ENCODE measurements around the gene MEN1. TPM values are rescaled to one million over a fixed set of nuclear protein-coding genes. Genes with fewer than 3 reads are reported as not detected.
A peak's percentile ranks its signal among the peaks of the same experiment; 100 is the strongest.

MEN1 gene
- total RNA-seq, 2 experiments from 2014 or later, result 44.4 to 72.4 TPM

DNA sequence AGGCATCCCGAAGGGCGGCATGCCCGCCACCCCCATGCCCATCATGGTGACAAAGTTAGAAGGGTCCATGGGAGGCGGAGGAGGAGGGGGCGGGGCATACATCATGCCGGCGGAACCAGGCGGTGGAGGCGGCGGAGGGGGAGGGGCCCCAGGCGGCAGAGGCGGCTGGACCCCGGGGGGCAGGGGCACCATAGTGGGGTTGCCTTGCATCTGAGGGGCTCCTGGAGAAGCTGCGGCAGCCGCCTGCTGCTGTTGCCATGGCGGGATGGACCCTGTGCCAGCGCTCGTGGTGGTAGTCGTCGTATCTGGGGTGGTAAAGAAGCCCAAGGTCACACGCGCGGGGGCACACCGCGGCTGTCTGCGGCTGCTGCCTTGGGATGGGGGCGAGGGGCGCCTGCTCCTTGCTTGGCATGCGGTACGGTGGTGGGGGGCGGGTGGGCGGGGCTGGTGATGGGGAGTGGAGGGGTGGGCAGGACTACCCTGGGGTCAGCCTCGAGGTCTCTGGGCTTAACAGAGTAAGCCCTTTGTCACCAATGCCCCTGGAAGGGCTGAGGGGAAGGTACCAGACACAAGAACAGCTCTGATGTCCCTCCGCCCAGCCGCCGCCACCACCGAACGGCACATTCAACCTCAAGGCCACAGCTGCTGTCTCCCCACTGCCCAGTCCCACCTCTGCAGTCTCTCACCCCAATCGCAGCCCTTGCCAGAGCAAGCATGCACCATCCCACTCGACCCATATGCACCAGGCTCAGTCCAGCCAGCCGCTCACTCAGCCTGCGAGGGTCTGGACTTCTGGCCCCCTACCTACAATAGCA lies 44.3 kb downstream of the MEN1 start:
- Histone ChIP-seq H3K27ac (ENCODE audit: low read depth, low read length, poor library complexity, severe bottlenecking) (no peak overlapping the region), H4K20me1 (ENCODE audit: insufficient read depth, low read length) (peaks cover 39% of the 10 kb centered on the region), H2AFZ (ENCODE audit: low read length) (no peak overlapping the region), H3K36me3 (ENCODE audit: insufficient read depth, low read length) (peaks cover 92% of the 10 kb centered on the region), H3K4me1 (ENCODE audit: insufficient read depth, low read length, poor library complexity, severe bottlenecking) (peaks cover 42% of the 10 kb centered on the region), H3K4me3 (ENCODE audit: low read depth, low read length, poor library complexity, severe bottlenecking) (no peak overlapping the region), H3K9me2 (ENCODE audit: insufficient read depth, low read length) (no peaks in the 10 kb centered on the region), H3K79me2 (ENCODE audit: insufficient read depth, low read depth, low read length) (peaks cover 40% of the 10 kb centered on the region), H3K9me3 (ENCODE audit: low read length) (no peaks in the 10 kb centered on the region), H3K4me2 (ENCODE audit: low read length) (no peak overlapping the region)
- BruUV-seq (replicated peaks), result no TSS peak
- intact Hi-C loops (cut with micrococcal nuclease; ENCODE audit: unreplicated experiment), result no loop called here
- ChIA-PET CTCF (ENCODE audit: unreplicated experiment) (no interaction called here), POLR2A (no interaction called here)
- TF ChIP-seq, protein P1, sequence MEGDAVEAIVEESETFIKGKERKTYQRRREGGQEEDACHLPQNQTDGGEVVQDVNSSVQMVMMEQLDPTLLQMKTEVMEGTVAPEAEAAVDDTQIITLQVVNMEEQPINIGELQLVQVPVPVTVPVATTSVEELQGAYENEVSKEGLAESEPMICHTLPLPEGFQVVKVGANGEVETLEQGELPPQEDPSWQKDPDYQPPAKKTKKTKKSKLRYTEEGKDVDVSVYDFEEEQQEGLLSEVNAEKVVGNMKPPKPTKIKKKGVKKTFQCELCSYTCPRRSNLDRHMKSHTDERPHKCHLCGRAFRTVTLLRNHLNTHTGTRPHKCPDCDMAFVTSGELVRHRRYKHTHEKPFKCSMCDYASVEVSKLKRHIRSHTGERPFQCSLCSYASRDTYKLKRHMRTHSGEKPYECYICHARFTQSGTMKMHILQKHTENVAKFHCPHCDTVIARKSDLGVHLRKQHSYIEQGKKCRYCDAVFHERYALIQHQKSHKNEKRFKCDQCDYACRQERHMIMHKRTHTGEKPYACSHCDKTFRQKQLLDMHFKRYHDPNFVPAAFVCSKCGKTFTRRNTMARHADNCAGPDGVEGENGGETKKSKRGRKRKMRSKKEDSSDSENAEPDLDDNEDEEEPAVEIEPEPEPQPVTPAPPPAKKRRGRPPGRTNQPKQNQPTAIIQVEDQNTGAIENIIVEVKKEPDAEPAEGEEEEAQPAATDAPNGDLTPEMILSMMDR (conservative IDR thresholded peaks at IDR 0.05; ENCODE audit: low read length), result no peak
- DNase-seq (ENCODE audit: low spot score), result no peak

DNA sequence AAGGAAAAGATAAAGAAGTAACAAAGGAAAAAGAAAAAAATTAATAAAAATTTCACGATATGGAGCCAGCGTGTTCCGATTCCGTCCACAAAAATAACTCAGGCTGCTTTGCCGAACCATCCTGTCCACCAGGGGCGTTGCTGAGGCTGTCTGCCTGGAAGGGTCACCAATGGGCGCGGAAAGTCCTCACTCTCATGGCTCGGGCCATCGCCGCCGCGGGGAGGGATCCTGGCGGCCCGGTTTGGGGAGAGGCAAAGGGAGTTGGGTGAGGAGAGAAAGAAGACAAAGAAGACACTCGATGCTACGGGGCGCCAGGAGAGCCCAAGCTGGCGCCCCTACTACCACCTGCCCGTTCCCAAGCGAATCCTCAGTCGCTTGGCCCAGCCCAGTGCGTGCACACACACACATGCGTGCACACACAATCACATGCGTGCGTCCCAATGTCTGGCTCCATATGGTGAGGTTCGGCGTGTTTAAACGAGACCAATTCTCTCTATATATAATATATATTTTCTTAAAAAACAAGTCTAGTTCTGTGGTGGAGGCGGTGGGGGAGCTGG lies 45.0 kb downstream of the MEN1 start:
- peaks cover 33% of the 10 kb centered on the region; the same call in 1 of the 2 replicates for H3K79me2 ChIP-seq (ENCODE audit: insufficient read depth, low read depth, low read length)
- no peak overlapping the region for H3K4me3 ChIP-seq (ENCODE audit: low read depth, low read length, poor library complexity, severe bottlenecking)
- POLR2A ChIA-PET, result no interaction called here
- CTCF ChIA-PET (ENCODE audit: unreplicated experiment), result no interaction called here
- intact Hi-C loops (cut with micrococcal nuclease; ENCODE audit: unreplicated experiment), result no loop called here
- peaks cover 49% of the 10 kb centered on the region for H3K4me1 ChIP-seq (ENCODE audit: insufficient read depth, low read length, poor library complexity, severe bottlenecking)
- H2AFZ ChIP-seq (ENCODE audit: low read length), result no peak overlapping the region
- BruUV-seq (replicated peaks), result no TSS peak
- H3K36me3 ChIP-seq (ENCODE audit: insufficient read depth, low read length), result peaks cover 85% of the 10 kb centered on the region
- no peak overlapping the region for H3K27ac ChIP-seq (ENCODE audit: low read depth, low read length, poor library complexity, severe bottlenecking)
- no peaks in the 10 kb centered on the region for H3K9me3 ChIP-seq (ENCODE audit: low read length)
- DNase-seq (ENCODE audit: low spot score), result no peak
- TF ChIP-seq EZH2phosphoT487 (IDR thresholded peaks at IDR 0.05; ENCODE audit: borderline replicate concordance, low read depth, low read length), result no peak
- TF ChIP-seq, protein P1 (conservative IDR thresholded peaks at IDR 0.05; ENCODE audit: low read length), result peak; percentile 47
- peaks cover 32% of the 10 kb centered on the region for H4K20me1 ChIP-seq (ENCODE audit: insufficient read depth, low read length)
- H3K9me2 ChIP-seq (ENCODE audit: insufficient read depth, low read length), result no peaks in the 10 kb centered on the region
- H3K4me2 ChIP-seq (ENCODE audit: low read length), result no peak overlapping the region

DNA sequence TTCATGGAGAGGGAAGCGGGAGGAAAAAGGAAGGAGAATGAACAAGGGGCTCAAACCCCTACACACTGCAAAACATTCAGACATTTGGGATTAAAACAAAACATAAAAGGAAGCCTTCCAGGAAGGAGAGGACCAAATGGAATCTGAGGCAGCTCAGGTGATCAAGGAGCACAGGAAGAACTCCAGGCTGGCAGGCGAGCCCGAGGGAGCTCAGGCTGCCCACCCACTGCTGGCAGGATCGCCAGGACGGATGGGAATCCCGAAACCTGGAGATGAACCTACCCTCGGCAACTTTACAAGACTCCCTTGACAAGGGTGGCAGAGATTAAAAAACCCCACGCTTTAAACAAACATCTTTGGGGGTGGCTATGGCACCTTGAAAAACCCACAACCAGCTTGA lies 45.6 kb downstream of the MEN1 start:
- BruUV-seq (replicated peaks), result TSS peak; percentile 85
- Histone ChIP-seq H3K9me2 (ENCODE audit: insufficient read depth, low read length) (no peaks in the 10 kb centered on the region), H3K27ac (ENCODE audit: low read depth, low read length, poor library complexity, severe bottlenecking) (peak overlapping the region; percentile 66), H3K4me1 (ENCODE audit: insufficient read depth, low read length, poor library complexity, severe bottlenecking) (peaks cover 53% of the 10 kb centered on the region), H3K79me2 (ENCODE audit: insufficient read depth, low read depth, low read length) (peaks cover 27% of the 10 kb centered on the region; the same call in 1 of the 2 replicates), H3K4me2 (ENCODE audit: low read length) (peak overlapping the region; percentile 30; the same call in 1 of the 2 replicates), H3K36me3 (ENCODE audit: insufficient read depth, low read length) (peaks cover 79% of the 10 kb centered on the region), H4K20me1 (ENCODE audit: insufficient read depth, low read length) (peaks cover 26% of the 10 kb centered on the region), H3K4me3 (ENCODE audit: low read depth, low read length, poor library complexity, severe bottlenecking) (no peak overlapping the region), H2AFZ (ENCODE audit: low read length) (no peak overlapping the region), H3K9me3 (ENCODE audit: low read length) (no peaks in the 10 kb centered on the region)
- TF ChIP-seq, protein P1 (conservative IDR thresholded peaks at IDR 0.05; ENCODE audit: low read length), result no peak
- TF ChIP-seq EZH2phosphoT487 (IDR thresholded peaks at IDR 0.05; ENCODE audit: borderline replicate concordance, low read depth, low read length), result no peak
- DNase-seq (ENCODE audit: low spot score), result no peak
- CTCF ChIA-PET (ENCODE audit: unreplicated experiment), result no interaction called here
- POLR2A ChIA-PET, result interaction anchor here (1.2 to 3.1 kb wide), 4 partner anchors 7 to 22 kb away, joined by 3 to 15 read pairs (median 9); partner anchors contain the start of gene SF1
- intact Hi-C loops (cut with micrococcal nuclease; ENCODE audit: unreplicated experiment), result no loop called here

Measured in OCI-LY7 (cell line).